Activated gamma-delta T cell (primary cell): ENCODE results near the gene USP32.

Experiments
- DNase-seq: peaks from one replicate; lab custom pipeline; 2025; lab: John Stamatoyannopoulos, UW

The USP32 gene

GRCh38 chr17:60173304-60173819 is 218.6 kb downstream of the USP32 start:
- no peak for DNase-seq

GRCh38 chr17:60171753-60172079 is 220.2 kb downstream of the USP32 start:
- no peak for DNase-seq

- no peak for DNase-seq
These were observed 220.8 kb downstream of the USP32 start for GRCh38 chr17:60170835-60171752.

GRCh38 chr17:60169921-60170817 is 221.8 kb downstream of the USP32 start:
- no peak for DNase-seq

- DNase-seq, result no peak
These were observed 223.3 kb downstream of the USP32 start for GRCh38 chr17:60168654-60169053.

GRCh38 chr17:60167065-60167741 is 224.7 kb downstream of the USP32 start:
- no peak for DNase-seq

GRCh38 chr17:60165971-60166370 is 226.0 kb downstream of the USP32 start:
- no peak for DNase-seq

GRCh38 chr17:60165223-60165622 is 226.7 kb downstream of the USP32 start:
- DNase-seq, result no peak

- no peak for DNase-seq
These were observed 227.2 kb downstream of the USP32 start for GRCh38 chr17:60164697-60165096.

- no peak for DNase-seq
These were observed 227.8 kb downstream of the USP32 start for GRCh38 chr17:60164164-60164563.

GRCh38 chr17:60163108-60163784 is 228.7 kb downstream of the USP32 start:
- DNase-seq, result no peak

GRCh38 chr17:60161598-60162330 is 230.2 kb downstream of the USP32 start:
- no peak for DNase-seq

- no peak for DNase-seq
These were observed 231.0 kb downstream of the USP32 start for GRCh38 chr17:60160829-60161501.

GRCh38 chr17:60159479-60159866 is 232.5 kb downstream of the USP32 start:
- no peak for DNase-seq

- no peak for DNase-seq
These were observed 233.0 kb downstream of the USP32 start for GRCh38 chr17:60158751-60159478.

- no peak for DNase-seq
These were observed 234.4 kb downstream of the USP32 start for GRCh38 chr17:60157487-60158040.

GRCh38 chr17:60156746-60157145 is 235.2 kb downstream of the USP32 start:
- no peak for DNase-seq

- DNase-seq, result no peak
These were observed 236.1 kb downstream of the USP32 start for GRCh38 chr17:60155815-60156214.

GRCh38 chr17:60155427-60155814 is 236.5 kb downstream of the USP32 start:
- no peak for DNase-seq
